Fibroblast of lung (primary cell): ENCODE measurements around the gene CDR2. TPM values are rescaled to one million over a fixed set of nuclear protein-coding genes. Genes with fewer than 3 reads are reported as not detected.
A peak's percentile ranks its signal among the peaks of the same experiment; 100 is the strongest.

Experiments used
- DNase-seq, 2 donors: peaks; one replicate each; pipeline versions ENCODE4 v3.0.0 to v3.0.0-alpha.2; 2010; ENCODE audit warnings: low read depth in 2 of 2
- H2AFZ ChIP-seq: 2 replicates; pipeline ENCODE4 v1.5.1; 2012; ENCODE audit warnings: low read length, control low read depth, inconsistent platforms
- H3K27ac ChIP-seq: 2 replicates; pipeline ENCODE4 v1.5.1; 2011; ENCODE audit warnings: low read length, control low read depth; ENCODE audit not compliant: insufficient read depth
- H3K27me3 ChIP-seq: 2 replicates; pipeline ENCODE4 v1.5.1; 2011; ENCODE audit warnings: mild to moderate bottlenecking, low read length; ENCODE audit not compliant: control insufficient read depth, insufficient read depth
- H3K36me3 ChIP-seq: 2 replicates; pipeline ENCODE4 v1.5.1; 2011; ENCODE audit warnings: low read length; ENCODE audit not compliant: control insufficient read depth, insufficient read depth
- H3K4me1 ChIP-seq: 2 replicates; pipeline ENCODE4 v1.5.1; 2011; ENCODE audit warnings: low read length; ENCODE audit not compliant: control insufficient read depth, insufficient read depth; ENCODE audit errors: extremely low read depth
- H3K4me2 ChIP-seq: 2 replicates; pipeline ENCODE4 v1.5.1; 2011; ENCODE audit warnings: low read length, control low read depth; ENCODE audit not compliant: insufficient read depth; ENCODE audit errors: extremely low read depth
- H3K4me3 ChIP-seq, 4 experiments: fragments of 200-600 bp in 1 of 4; sonication (generic) in 1 of 4; replicated peaks in 1 of 4; 2 replicates each; pipeline ENCODE4 v1.5.1; 2011 to 2016; ENCODE audit warnings: low read length in 4 of 4, low read depth in 3 of 4, mild to moderate bottlenecking in 3 of 4, control low read depth in 2 of 4, inconsistent platforms in 1 of 4, mixed read lengths in 1 of 4; ENCODE audit not compliant: insufficient read depth in 1 of 4; ENCODE audit errors: control extremely low read depth in 1 of 4
- H3K79me2 ChIP-seq: 2 replicates; pipeline ENCODE4 v1.5.1; 2012; ENCODE audit warnings: mild to moderate bottlenecking, low read length, inconsistent platforms; ENCODE audit not compliant: control insufficient read depth, insufficient read depth
- H3K9ac ChIP-seq: 2 replicates; pipeline ENCODE4 v1.5.1; 2011; ENCODE audit warnings: mild to moderate bottlenecking, low read length, control low read depth; ENCODE audit not compliant: insufficient read depth
- H3K9me3 ChIP-seq: 2 replicates; pipeline ENCODE4 v1.5.1; 2012; ENCODE audit warnings: low read depth, low read length; ENCODE audit not compliant: control insufficient read depth, insufficient read depth
- H4K20me1 ChIP-seq: 2 replicates; pipeline ENCODE4 v1.5.1; 2011; ENCODE audit warnings: low read length; ENCODE audit not compliant: control insufficient read depth, insufficient read depth; ENCODE audit errors: extremely low read depth
- EZH2 ChIP-seq: IDR thresholded peaks from 2 replicates; pipeline ENCODE4 v1.5.1; 2012; ENCODE audit warnings: low read length, control low read depth, mild to moderate bottlenecking; ENCODE audit errors: missing control alignments
- polyA plus RNA-seq, 2 donors: library from polyadenylated mRNA; depleted of rRNA in 1 of 2; stranded (reverse) in 1 of 2; unstranded in 1 of 2; fragments of >200 nt; gene quantifications; 2 replicates each; pipeline ENCODE4 v1.2.1, GENCODE V29; 2011 to 2012; ENCODE audit warnings: missing spikeins in 1 of 2
- total RNA-seq: library from RNA; depleted of rRNA; stranded (reverse); fragments of >200 nt; gene quantifications from 2 replicates; pipeline ENCODE4 v1.2.1, GENCODE V29; 2014
- TF ChIP-seq, protein P1 (sequence below), 2 donors: IDR thresholded peaks in 1 of 2; conservative IDR thresholded peaks in 1 of 2; 1 replicate in 1 of 2; 2 replicates in 1 of 2; pipeline ENCODE4 v1.5.1; 2011 to 2012; ENCODE audit warnings: low read length in 2 of 2, control low read depth in 1 of 2, inconsistent platforms in 1 of 2, low read depth in 1 of 2, mild to moderate bottlenecking in 1 of 2

CDR2 gene
- total and polyA plus RNA-seq, 2 donors (not counting 1 experiment from before 2014, with no cell fraction given): 60.1 to 73.8 TPM

DNA sequence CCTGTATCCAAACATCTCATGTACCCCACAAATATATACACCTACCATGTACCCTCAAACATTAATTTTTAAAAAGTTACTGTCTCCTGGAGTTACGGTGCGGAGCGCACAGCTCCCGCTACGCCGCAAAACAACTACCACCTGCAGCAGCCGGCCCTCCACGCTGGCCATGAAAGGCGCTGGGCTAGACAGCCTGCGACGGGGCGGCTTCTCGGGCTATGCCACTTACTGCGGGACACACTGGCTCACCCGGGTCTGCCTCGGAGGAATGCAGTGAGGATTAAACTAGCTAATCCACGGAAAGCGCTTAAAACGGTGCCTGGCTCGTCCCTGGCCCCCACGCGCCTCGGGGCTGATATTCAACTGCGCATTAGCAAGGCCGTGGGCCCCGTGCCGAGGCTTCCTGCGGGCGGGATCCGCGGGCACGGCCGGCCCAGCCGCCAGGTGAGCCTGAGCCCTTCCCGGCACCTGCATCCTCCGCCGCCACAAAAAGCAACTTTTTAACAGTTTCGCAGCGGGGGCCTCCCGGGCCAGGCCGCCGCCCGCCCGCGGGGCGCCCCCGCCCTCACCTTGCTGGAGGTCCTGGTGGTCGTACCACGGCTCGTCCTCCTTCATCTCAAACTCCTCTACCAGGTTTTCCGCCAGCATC lies 633 bp downstream of the CDR2 start:
- Histone ChIP-seq H2AFZ (no peak overlapping the region), H4K20me1 (no peaks in the 10 kb centered on the region)
- no peak for TF ChIP-seq EZH2
- TF ChIP-seq, protein P1, sequence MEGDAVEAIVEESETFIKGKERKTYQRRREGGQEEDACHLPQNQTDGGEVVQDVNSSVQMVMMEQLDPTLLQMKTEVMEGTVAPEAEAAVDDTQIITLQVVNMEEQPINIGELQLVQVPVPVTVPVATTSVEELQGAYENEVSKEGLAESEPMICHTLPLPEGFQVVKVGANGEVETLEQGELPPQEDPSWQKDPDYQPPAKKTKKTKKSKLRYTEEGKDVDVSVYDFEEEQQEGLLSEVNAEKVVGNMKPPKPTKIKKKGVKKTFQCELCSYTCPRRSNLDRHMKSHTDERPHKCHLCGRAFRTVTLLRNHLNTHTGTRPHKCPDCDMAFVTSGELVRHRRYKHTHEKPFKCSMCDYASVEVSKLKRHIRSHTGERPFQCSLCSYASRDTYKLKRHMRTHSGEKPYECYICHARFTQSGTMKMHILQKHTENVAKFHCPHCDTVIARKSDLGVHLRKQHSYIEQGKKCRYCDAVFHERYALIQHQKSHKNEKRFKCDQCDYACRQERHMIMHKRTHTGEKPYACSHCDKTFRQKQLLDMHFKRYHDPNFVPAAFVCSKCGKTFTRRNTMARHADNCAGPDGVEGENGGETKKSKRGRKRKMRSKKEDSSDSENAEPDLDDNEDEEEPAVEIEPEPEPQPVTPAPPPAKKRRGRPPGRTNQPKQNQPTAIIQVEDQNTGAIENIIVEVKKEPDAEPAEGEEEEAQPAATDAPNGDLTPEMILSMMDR (conservative IDR thresholded peaks at IDR 0.05 in 1 of 2, IDR thresholded peaks at IDR 0.05 in 1 of 2; ENCODE audit: low read depth in 1 of 2, low read length in 2 of 2): no peak

DNA sequence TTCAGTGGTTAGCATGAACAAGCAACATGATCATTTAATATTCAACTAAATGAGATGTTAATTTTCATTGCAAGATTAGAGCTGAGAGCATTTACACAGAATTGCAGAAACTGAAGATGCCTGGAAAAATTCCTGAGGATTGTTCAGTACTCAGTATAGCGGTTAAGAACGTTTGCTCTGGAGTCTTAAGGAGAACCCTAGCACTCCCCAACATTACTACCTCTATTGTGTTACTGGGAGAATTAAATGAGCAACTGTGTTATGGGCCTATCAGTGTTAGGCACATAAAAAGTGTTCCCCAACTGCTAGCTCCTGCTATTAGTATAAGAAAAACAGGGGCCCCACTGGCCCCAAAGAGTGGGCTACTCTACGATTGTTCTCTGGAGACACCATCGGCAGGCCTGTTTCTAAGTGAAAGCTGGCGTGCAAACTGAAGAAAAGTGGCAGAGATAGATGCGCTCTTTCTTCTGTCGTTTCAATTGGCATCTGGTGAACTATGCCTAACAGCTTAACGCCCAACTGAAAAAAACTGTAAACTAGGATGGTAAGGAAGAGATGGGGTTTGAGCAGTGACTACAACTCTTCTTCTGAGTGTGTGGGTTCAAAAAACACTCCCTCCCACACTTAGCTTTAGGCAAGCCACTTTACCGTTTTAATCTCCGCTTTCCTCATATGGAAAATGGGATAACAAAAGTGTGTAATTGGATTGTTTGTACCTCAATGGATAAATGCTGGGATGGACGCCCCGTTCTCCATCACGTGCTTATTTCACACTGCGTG lies 1.3 kb downstream of the CDR2 start:
- Histone ChIP-seq H3K4me3 (peak overlapping the region; percentile 85 to 92 (median 88)), H3K9me3 (no peaks in the 10 kb centered on the region), H3K36me3 (no peaks in the 10 kb centered on the region), H3K79me2 (peaks cover 51% of the 10 kb centered on the region), H3K4me2 (peak overlapping the region; percentile 77), H3K9ac (peak overlapping the region; percentile 92), H2AFZ (no peak overlapping the region), H3K27ac (peak overlapping the region; percentile 89), H4K20me1 (no peaks in the 10 kb centered on the region), H3K4me1 (peaks cover 12% of the 10 kb centered on the region), H3K27me3 (no peaks in the 10 kb centered on the region)
- TF ChIP-seq, protein P1 (conservative IDR thresholded peaks at IDR 0.05 in 1 of 2, IDR thresholded peaks at IDR 0.05 in 1 of 2; ENCODE audit: low read depth in 1 of 2, low read length in 2 of 2): no peak
- no peak for TF ChIP-seq EZH2
- peak in 1 of 2 donors; percentile 20 for DNase-seq

More for the DNA sequence above, 633 bp downstream of the CDR2 start:
- H3K4me3 ChIP-seq: peak overlapping the region; percentile 85 to 92 (median 88)
- peak overlapping the region; percentile 92 for H3K9ac ChIP-seq
- H3K4me2 ChIP-seq: peak overlapping the region; percentile 77
- H3K27ac ChIP-seq: peak overlapping the region; percentile 89
- no peak for DNase-seq
- no peaks in the 10 kb centered on the region for H3K9me3 ChIP-seq
- peaks cover 12% of the 10 kb centered on the region for H3K4me1 ChIP-seq
- H3K79me2 ChIP-seq: peaks cover 44% of the 10 kb centered on the region
- H3K36me3 ChIP-seq: no peaks in the 10 kb centered on the region
- H3K27me3 ChIP-seq: no peaks in the 10 kb centered on the region

DNA sequence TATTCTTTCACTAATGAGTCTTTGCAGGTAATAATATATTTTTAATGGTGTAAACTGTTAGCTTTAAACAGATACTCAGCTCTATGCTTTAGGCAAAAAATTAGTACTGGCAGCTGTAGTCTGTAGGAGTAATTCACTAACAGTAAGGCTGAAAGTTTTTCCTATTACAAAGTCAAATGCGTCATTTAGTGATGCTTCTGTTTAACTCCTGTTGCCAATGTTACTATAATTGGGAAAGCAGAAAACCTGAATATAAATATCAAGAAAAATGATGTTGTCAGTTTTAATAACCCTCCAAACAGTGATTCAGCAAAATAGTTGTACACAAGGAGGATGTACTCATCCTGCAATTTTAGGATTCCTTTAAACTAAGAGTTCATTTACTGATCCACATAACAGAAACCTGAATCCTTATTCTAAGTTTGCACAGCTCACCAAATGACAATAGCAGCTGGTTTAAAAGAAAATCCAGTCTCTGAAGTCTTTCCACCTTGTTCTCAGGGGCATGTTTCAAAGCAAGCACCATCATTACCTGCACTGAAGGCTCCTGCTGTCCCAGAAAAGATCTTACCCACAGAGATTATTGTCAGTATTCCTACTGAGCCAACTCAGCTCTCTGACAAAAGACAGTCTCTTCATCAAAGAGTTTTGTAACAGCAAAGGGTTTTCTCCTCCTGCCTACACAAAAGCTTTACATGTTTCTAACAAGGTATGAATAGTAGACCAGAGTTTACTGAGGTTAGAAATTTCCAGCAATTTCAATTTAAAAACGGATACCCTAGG lies 4.2 kb downstream of the CDR2 start:
- Histone ChIP-seq H3K4me3 (no peak overlapping the region), H3K4me1 (peaks cover 11% of the 10 kb centered on the region), H2AFZ (no peak overlapping the region), H3K27me3 (no peaks in the 10 kb centered on the region), H3K79me2 (peaks cover 80% of the 10 kb centered on the region), H3K27ac (peak overlapping the region; percentile 85), H4K20me1 (no peaks in the 10 kb centered on the region), H3K9me3 (no peaks in the 10 kb centered on the region), H3K36me3 (no peaks in the 10 kb centered on the region), H3K4me2 (peak overlapping the region; percentile 42), H3K9ac (no peak overlapping the region)
- no peak for TF ChIP-seq EZH2
- TF ChIP-seq, protein P1 (conservative IDR thresholded peaks at IDR 0.05 in 1 of 2, IDR thresholded peaks at IDR 0.05 in 1 of 2; ENCODE audit: low read depth in 1 of 2, low read length in 2 of 2): no peak
- DNase-seq: peak; percentile 76 to 88
